Stimulated activated CD4-positive, alpha-beta T cell treated with anti-CD3 and anti-CD28 coated beads, Interleukin-4, amount 100 ng/mL, for 48 hours (primary cell): ENCODE measurements around the gene SMIM31.
A peak's percentile ranks its signal among the peaks of the same experiment; 100 is the strongest.

Experiments used
- DNase-seq, 2 donors: peaks; one replicate each; pipeline ENCODE4 v3.0.0-alpha.2; 2020; ENCODE audit warnings: low read depth in 2 of 2

The SMIM31 gene

DNA sequence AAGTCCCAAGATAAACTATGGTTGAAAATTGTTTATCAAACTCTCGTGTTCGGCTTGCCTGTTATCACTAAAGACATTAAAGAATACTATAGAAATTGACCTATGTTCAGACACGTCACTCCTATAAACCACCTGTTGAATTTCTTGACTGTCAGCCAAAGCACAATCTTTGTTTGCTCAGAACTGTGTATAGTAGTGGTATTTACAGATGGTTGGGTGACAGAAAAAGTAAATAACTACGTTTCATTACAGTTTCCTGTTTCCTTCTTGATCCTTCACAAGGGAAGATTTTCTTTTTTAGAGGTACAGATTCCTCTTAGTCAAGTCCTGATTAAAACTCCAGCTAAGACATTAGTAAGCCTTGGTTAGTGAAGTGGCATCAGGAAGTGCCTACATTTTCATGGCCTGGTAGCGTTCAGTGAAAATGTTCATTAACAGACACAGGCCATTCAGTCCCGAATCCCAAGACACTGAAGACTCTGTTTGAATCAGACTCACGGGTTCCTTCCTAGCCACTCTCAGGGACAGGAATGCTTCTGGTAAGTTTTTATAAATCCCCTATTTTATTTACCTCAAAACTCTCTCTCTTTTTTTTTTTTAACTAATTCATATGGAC is at the start of gene SMIM31:
Gene SMIM31 (plus strand): TSS at position 259 of the 616 bp plus-strand sequence. CDS start 16,313 bp downstream, outside the sequence.
- no peak for DNase-seq

DNA sequence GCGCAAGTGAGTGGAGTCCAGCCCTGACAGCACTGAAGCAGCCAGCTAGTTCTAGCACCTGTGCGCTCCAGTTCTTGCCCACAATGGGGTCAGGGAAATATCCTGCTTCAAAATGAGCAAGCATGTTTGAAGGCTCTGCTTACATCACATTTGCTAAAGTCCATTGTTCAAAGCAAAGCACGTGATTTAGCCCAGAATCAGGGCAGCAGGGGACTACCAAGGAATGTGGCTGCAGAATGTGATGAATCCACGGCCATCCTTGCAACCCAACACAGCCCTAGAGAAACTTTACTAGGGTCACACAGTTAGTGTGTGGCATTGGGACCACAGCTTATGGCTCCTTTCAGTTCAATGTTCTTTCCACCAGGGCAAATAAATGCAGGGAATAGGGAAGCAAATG is 47.3 kb upstream of the SMIM31 start:
- no peak for DNase-seq

DNA sequence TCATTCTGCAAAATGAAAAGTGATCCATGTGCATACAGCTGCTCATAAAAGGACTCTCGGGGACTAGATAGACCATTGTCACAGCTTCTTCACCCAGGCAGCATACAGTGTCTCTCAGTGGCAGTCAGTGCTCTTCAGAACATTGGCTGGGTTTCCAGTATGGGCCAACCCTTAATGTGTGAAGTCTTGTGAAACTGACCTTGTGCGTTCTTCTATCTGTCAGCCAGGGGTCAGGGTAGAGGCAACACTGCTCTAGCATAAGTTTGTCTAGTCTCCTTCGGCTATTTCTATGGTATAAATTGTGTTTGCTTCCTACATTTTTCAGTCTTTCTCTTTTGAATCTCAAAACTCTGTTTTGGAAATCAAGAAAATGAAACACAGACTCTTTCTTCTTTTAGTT is 37.0 kb upstream of the SMIM31 start:
- DNase-seq, result no peak

DNA sequence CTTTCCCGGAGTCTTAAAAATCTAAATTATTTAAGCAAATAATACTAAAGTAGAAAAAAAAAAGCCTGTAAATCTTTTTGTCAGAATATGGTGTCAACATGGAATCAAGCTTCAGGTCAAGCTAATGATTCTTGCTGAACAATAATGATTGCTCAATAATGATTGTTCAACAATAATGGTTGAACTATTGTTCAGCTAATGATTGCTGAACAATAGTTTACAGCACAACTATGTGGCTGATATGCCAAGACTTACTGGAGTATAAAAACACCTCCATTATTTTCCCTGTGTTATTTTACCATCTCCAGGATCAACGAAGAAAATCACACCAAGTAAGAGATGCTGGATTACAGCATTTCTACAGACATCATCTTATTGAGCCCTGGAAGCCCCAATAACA is 35.1 kb upstream of the SMIM31 start:
- no peak for DNase-seq

DNA sequence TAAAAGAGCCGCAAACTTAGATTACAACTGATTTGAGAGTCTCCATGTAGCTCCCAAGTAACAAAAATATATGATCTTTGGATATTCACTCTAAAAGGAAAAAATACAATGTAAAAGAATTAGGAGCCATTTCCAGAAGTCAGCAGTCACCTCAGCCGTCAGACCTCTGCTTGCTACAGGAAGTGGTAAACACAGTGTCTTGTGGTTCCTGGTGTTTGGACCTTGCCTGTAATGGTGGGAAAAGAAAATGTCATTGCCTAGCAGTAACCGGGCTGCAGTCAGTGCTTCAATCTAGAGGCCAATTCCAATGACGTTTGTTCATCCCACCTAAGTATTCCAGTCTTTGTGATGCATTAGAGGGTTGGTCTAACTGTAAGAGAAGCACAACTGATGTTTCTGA is 28.9 kb upstream of the SMIM31 start:
- DNase-seq, result no peak

DNA sequence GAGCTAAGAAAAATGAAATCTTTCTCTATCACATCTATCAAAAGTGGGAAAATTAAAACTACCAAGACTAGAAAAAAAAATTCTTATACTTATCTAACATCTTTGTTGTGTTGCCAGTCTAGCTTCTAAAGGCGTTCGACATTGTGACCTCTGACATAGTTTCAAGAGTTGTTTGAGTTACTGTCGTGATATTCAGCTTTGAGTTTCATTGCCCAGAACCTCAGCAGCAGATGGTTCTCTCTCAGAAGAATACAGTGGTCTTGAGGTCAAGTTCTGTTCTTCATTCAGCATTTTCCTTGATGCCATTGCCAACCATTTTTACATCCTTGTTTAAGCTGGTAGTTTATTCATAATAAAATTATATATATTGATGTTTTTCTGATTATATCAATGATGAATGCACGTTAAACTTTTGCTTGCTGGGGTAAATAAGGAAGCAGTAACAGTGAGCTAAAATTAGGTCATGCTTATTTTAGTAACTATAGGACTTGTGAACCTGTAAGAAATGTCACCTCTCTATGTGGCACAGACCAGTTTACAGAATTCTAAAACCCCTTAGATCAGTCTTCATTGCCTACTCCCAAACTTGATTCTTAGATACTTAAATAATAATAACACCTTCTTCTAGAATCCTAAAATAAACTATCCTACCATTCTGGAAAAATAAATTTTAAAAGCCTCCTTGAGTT is 23.1 kb upstream of the SMIM31 start:
- no peak for DNase-seq

DNA sequence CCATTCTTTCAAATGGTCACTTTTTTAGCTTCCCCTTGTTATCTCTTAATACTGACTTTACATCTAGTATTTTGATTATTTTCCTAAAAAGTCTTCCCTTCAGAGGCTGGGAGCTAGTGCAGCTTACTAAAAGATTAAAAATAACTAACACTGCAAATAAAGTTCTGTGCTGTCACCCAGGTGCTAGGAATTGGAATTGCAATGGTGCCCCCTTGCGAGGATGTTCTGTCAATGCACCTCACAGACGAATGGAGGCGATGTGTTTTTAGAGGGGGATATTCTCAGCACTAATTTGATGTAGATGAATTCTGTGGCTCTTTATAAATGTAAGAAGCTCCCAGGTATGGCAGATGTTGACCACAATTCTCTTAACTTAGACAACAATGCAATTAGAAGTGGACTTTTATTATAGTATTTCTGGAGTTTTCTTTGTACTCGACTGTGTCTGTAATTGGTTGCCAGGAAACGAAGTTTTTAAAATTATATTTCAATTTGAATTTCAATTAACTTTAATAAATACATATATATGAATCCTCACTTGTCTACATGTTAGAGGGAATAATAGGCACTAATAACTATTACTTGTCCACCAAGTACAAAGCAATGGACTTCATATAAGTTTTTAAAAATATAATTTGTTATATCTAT is 22.0 kb upstream of the SMIM31 start:
- DNase-seq, result peak in 1 of 2 donors; percentile 25

DNA sequence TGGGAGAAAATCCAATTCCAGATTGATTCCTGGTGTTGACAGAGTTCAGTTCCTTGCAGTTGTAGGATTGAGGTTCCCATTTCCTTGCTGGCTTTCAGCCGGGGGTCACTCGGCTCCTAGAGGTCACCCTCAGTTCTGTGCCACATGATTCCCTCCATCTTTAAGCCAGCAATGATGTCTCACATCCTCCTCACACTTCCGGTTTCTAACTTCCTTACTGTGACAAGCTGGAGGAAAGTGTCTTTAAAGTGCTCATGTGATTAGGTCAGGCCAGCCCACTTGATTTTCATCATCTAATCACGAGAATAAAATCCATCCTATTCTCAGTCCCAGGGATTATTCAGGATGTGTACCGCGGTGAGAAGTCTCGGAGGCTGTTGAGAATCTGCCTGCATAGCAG is 19.4 kb upstream of the SMIM31 start:
- no peak for DNase-seq

DNA sequence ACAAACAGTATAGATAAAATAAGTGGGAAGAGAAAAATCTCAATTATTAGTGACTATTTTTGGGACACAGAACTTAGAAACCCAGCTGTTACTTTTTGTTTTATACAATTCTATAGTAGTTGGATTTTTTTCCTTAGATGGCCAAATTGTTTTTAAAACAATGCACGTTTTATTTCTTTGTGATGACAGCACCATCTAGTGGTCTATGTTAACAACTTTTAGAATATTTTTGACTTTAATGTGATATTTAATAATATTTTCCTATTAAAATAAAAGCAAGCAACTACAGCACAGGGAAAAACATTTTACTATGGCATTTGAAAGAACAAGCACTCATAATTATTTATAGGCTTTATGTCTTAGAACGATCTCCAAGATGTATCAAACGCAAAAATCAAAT is 5.6 kb upstream of the SMIM31 start:
- no peak for DNase-seq

DNA sequence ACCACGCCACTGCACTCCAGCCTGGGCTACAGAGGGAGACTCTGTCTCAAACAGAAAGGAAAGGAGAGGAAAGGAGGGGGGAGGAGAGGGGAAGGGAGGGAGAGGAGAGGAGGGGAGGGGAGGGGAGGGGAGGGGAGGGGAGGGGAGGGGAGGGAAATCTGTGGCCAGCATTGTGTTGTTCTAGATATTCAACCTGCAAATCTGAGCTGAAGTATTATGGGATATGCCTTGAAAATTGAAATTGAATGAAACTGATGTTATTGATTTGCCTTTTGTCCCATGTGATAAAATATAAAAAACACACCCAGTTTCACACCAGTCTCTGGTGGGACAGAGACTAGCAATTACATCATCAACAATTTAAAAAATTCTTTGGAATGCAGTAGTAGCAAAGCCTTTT is 1.5 kb downstream of the SMIM31 start:
- DNase-seq, result no peak

DNA sequence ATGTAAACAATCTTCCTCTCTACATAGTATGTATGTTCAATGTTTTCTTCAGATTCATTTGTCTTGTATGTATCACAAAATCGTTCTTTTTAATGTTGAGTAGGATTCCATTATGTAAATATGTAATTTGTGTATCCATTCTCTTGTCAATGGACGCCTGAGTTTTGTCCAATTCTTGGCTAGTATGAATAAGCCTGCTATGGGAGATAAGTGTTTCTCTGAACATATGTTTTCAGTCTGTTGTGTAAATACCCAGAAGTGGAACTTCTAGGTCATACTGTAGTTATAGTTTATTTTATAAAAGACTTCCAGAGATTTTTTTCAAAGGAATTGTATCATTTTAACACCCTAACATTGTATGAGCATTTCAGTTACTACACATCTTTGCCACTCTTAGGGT is 2.8 kb downstream of the SMIM31 start:
- DNase-seq, result no peak

DNA sequence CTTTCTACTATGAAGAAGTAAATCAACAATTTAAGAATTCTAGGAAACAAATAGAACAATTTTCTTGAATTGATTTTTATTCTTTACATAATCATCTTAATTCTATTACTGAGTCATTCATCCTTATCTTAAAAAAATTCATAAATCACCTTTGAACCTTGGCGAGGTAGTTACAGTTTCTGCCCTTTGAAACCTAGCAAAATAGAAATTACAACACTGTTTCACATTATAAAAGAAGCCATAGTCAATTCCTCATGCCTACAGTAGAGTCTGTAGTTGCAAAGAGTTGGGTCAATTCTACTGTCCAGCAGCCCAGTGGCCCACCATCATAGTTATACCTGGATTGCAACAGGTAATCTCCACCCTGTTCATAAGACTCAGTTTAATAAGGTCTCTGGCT is 7.3 kb downstream of the SMIM31 start:
- no peak for DNase-seq

DNA sequence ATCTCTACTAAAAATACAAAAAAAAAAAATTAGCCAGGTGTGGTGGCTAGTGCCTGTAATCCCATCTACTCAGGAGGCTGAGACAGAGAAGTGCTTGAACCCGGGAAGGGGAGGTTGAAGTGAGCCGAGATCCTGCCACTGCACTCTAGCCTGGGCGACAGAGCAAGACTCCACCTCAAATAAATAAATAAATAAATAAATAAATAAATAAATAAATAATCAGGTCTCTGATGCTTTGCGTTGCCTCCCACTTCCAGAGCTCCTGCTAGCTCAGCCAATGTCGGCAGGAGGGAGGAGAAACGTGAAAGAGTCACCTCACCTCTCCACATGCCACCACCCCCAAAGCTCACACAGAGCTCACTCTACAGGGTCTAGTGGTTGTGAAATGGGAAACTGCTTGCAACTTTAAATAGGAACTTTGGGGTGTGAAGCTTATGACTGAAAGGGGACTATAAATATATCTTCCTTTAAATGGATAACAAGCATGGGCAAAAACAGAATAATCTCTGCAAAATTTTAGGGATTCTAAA is 7.9 kb downstream of the SMIM31 start:
- DNase-seq, result no peak

DNA sequence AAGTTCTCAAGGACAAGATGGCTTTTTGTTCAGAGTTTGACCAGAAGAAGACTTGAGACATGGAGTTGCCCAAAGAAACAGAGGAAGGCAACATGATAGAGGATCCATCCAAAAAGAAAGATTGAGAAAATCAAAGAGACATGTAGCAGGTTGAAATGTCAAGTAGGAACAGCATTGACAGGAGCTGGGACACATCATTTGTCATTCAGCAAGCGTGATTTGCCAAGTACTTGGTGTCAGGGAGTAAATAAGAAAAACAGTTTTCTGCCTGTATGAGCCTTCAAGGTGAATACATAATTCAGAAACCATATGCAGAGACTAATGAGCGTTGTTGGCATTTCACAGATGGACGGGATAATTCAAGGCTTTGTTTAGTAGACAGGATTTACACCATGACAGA is 11.2 kb downstream of the SMIM31 start:
- DNase-seq, result no peak

DNA sequence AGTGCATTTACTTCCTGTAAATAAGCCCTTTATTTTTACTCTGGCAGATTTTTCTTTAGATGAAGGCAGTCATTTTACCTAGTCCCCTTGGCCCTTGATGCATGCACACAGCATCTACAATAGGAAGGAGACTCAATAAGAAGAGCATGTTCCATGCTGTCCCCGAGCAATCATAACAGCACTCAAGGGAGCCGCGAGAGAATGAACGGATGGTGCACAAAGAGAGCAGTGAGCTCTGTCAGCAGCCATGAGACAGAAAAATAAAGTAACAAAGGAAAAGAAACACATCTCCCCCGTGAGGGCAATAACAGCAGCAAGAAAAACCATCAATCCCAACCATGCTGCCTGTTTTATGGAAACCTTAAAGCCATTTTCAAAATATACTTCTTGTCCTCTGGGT is 11.9 kb downstream of the SMIM31 start:
- DNase-seq, result no peak

DNA sequence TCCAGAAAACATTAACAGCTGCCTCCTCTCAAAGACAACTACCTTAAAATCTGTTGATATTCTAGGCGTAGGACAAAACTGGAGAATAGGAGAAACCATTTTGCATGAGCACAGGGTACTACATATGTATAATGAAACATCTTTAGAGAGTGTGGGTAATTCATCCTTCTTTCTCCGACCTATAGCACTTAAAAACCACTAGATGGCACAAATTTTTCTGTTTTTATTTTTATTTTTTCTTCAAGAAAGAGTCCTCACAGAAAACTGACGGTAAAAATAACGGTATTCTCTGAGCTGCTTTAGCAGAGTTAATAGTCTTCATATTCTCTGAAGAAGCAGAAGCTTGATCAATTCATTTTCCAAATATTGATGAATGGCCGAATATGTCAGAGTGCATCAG is 14.6 kb downstream of the SMIM31 start:
- no peak for DNase-seq

DNA sequence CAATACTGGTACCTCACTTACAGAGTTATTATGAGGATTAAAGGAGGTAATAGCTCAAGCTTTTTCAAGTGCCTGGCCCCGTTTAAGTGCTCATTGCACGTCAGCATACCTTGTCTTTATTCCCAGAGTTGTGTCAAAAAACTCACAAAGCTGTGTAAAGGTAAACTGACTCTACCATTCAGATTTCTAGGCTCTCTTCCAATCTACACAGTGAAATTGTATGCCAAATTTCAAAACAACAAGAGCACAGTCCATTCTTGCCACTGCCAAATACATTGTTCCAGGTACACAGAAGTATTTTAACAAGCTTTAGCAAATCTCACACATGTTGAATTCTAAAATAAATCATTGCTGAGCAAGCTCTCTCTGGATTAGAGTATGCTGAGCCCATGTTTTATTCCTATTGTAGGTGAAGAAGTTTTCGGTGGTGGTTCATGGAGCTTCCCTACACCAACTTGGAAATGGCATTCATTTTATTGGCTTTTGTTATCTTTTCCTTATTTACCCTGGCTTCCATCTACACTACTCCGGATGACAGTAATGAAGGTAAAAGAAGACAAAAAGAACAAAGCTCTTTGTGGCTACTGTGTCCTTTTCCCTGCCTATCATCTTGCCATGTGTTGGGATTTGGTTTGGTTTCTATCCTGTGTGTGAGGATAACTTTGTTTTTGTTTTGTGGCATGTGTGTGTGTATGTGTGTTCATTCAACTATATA is 16.2 kb downstream of the SMIM31 start:
- DNase-seq, result no peak

DNA sequence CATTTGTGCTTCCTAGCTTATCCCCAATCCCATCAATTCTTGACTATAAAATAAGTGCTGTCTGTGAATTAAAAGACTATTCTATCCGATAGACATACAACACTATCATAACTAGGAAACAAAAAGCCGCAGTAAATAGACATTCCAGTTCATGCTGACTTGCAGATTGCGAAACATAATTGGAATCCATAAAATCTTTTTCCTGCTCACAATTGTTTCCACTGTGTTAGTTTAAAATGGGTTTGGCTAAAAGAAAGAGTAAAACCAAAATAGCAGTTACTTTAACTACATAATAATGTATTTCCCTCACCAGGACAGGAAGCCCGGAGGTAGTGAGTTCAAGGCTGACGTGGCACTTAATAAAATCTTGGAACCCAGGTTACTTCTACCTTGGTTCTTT is 17.2 kb downstream of the SMIM31 start:
- DNase-seq, result no peak

DNA sequence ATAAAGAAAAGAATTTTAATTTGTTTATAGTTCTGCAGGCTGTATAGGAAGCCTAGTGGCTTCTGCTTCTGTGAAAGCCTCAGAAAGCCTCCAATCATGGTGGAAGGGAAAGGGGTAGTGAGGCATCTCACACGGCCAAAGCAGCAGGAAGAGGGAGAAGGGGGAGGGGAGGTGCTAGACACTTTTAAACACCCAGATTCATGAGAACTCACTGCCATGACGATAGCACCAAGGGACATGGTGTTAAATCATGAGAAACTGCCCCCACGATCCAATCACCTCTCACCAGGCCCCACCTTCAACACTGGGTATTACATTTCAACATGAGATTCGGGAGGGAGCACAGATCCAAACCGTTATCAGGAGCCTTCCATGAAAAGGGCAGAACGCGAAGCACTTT is 18.1 kb downstream of the SMIM31 start:
- no peak for DNase-seq

DNA sequence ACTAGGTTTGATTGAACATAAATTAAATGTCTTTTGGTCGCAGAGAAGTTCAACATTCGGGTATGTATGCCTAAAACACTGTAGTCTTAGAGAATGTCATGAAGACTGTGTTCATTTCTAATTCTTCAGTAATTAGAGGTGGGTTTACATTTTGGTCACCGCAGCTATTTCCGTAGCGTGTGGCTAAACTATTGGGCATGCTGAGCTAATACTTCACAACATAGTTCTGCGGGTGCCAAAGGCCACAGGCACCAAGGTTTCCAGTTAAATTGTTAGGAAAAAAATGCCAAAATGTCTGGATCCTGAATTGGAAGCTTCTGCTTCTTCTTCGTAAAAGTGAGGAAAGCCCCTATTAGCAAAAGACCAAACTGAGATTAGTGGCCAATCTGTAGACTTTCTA is 25.1 kb downstream of the SMIM31 start:
- DNase-seq, result no peak

DNA sequence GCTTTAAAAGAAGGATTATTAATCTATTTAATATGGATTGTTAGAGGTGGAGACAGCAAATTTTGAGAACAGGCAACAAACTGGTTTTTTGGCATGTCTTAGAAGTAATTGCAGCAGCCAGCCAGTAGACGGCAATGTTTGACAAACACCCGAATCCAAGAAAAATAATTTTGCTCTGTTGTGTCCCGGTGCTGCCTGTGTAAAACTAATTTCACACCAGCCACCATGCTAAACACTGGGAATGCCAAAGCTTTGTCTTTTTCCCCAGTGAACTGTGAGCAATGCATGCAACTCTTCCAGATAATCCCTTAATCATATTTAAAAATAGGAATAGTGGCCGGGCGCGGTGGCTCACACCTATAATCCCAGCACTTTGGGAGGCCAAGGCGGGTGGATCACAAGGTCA is 25.9 kb downstream of the SMIM31 start:
- peak in 1 of 2 donors; percentile 3 for DNase-seq

DNA sequence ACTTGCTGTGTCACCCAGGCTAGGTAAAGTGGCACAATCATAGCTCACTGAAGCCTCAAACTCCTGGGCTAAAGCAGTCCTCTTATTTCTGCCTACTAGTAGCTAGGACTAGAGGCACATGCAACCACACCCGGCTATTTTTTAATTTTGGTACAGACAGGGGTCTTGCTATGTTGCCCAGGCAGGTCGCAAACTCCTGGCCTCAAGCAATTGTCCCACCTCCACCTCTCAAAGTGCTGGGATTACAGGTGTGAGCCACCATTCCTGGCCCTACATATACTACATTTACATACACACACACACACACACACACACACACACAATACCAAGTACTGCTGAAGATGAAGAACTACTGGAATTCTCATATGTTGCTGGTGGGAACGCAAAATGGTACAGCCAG is 26.9 kb downstream of the SMIM31 start:
- no peak for DNase-seq
